GM23248 (cell line): ENCODE data around the gene ZNF813. TPM values are rescaled to one million over a fixed set of nuclear protein-coding genes. Genes with fewer than 3 reads are reported as not detected.
A peak's percentile ranks its signal among the peaks of the same experiment; 100 is the strongest.

Experiments
- DNase-seq: peaks from one replicate; pipeline ENCODE4 v3.0.0-alpha.2; 2015
- H2AFZ ChIP-seq: fragments of 200-600 bp; sonication (generic); 2 replicates; pipeline ENCODE4 v1.6.1; 2016; ENCODE audit warnings: antibody characterized with exemption
- H3F3A ChIP-seq: fragments of 200-600 bp; sonication (generic); 2 replicates; pipeline ENCODE4 v1.6.1; 2016; ENCODE audit warnings: mild to moderate bottlenecking, antibody characterized with exemption, mixed run types; ENCODE audit not compliant: insufficient read depth
- H3K27ac ChIP-seq: fragments of 200-600 bp; sonication (generic); 2 replicates; pipeline ENCODE4 v1.5.1; 2016; ENCODE audit warnings: mild to moderate bottlenecking
- H3K27me3 ChIP-seq: fragments of 200-600 bp; sonication (generic); replicated peaks from 2 replicates; pipeline ENCODE4 v1.6.1; 2016; ENCODE audit warnings: mild to moderate bottlenecking; ENCODE audit not compliant: insufficient read depth
- H3K36me3 ChIP-seq: fragments of 200-600 bp; sonication (generic); 2 replicates; pipeline ENCODE4 v1.6.1; 2016; ENCODE audit warnings: low read depth, mild to moderate bottlenecking
- H3K4me1 ChIP-seq: fragments of 200-600 bp; sonication (generic); 2 replicates; pipeline ENCODE4 v1.6.1; 2016; ENCODE audit warnings: mild to moderate bottlenecking; ENCODE audit not compliant: insufficient read depth
- H3K4me2 ChIP-seq: fragments of 200-600 bp; sonication (generic); one replicate; pipeline ENCODE4 v1.6.1; 2016; ENCODE audit warnings: mild to moderate bottlenecking; ENCODE audit not compliant: unreplicated experiment
- H3K4me3 ChIP-seq: fragments of 200-600 bp; sonication (generic); 2 replicates; pipeline ENCODE4 v1.5.1; 2016; ENCODE audit warnings: mild to moderate bottlenecking
- H3K79me2 ChIP-seq: fragments of 200-600 bp; sonication (generic); 2 replicates; pipeline ENCODE4 v1.6.1; 2016; ENCODE audit warnings: mild to moderate bottlenecking; ENCODE audit not compliant: insufficient read depth
- H3K9ac ChIP-seq: fragments of 200-600 bp; sonication (generic); 2 replicates; pipeline ENCODE4 v1.6.1; 2016; ENCODE audit warnings: mild to moderate bottlenecking
- H3K9me2 ChIP-seq: fragments of 200-600 bp; sonication (generic); 2 replicates; pipeline ENCODE4 v1.6.1; 2016; ENCODE audit warnings: mixed run types, mild to moderate bottlenecking, moderate library complexity; ENCODE audit not compliant: insufficient read depth
- H3K9me3 ChIP-seq: fragments of 200-600 bp; sonication (generic); one replicate; pipeline ENCODE4 v1.6.1; 2017; ENCODE audit warnings: low read depth
- H4K20me1 ChIP-seq: fragments of 200-600 bp; sonication (generic); 2 replicates; pipeline ENCODE4 v1.6.0; 2016; ENCODE audit not compliant: insufficient read depth
- EZH2 ChIP-seq: fragments of 200-600 bp; sonication (generic); IDR thresholded peaks from 2 replicates; pipeline ENCODE4 v1.6.1; 2018; ENCODE audit warnings: antibody characterized with exemption, mild to moderate bottlenecking; ENCODE audit not compliant: insufficient read depth, poor library complexity, severe bottlenecking
- EZH2phosphoT487 ChIP-seq: fragments of 200-600 bp; sonication (generic); IDR thresholded peaks from 2 replicates; pipeline ENCODE4 v1.6.1; 2018; ENCODE audit warnings: antibody characterized with exemption, moderate library complexity, mild to moderate bottlenecking, low read depth; ENCODE audit not compliant: insufficient read depth
- WGBS, 2 experiments: methylation state at CpG; one replicate each; pipeline ENCODE4 v1.1.6; 2015 to 2017; ENCODE audit warnings: low lambda C conversion rate in 2 of 2, low coverage in 1 of 2; ENCODE audit errors: missing lambda C conversion rate in 2 of 2; 5-methylcytosine and 5-hydroxymethylcytosine counted together
- in situ Hi-C: fragments of 300-500 bp; cut with MboI; formaldehyde crosslinking; loops from 2 replicates; pipeline ENCODE4 v1.15.0; 2020
- polyA plus RNA-seq: library from polyadenylated mRNA; unstranded; fragments of >200 nt; fragmentation: Nextera tagmentation; extraction: Ambion mirVana; gene quantifications from 2 replicates; pipeline ENCODE4 v1.2.1, GENCODE V29; 2016
- total RNA-seq: library from RNA; depleted of rRNA; stranded (reverse); fragments of >200 nt; shearing (Covaris generic); gene quantifications from 2 replicates; pipeline ENCODE4 v1.2.3, GENCODE V29; 2014

ZNF813 gene
- total and polyA plus RNA-seq, 2 experiments from 2014 or later = 1.0 to 2.7 TPM

GRCh38 chr19:53504885-53505284 is 37.4 kb downstream of the ZNF813 start:
- Histone ChIP-seq H3K36me3 (no peaks in the 10 kb centered on the region), H4K20me1 (no peaks in the 10 kb centered on the region), H3K9ac (no peak overlapping the region), H3K9me2 (no peaks in the 10 kb centered on the region), H3F3A (no peaks in the 10 kb centered on the region), H2AFZ (peak overlapping the region; percentile 48), H3K27ac (no peak overlapping the region), H3K4me1 (no peaks in the 10 kb centered on the region), H3K4me2 (peak overlapping the region; percentile 18), H3K4me3 (peak overlapping the region; percentile 29), H3K79me2 (no peaks in the 10 kb centered on the region), H3K27me3 (no peaks in the 10 kb centered on the region; the same call in 1 of the 2 replicates), H3K9me3 (no peaks in the 10 kb centered on the region)
- WGBS, 2 experiments = 24 to 33% methylated on average over 7 of the region's 7 CpGs
- in situ Hi-C loops = no loop called here
- no peak for TF ChIP-seq EZH2
- no peak for TF ChIP-seq EZH2phosphoT487
- no peak for DNase-seq

GRCh38 chr19:53506728-53507127 is 39.2 kb downstream of the ZNF813 start:
- Histone ChIP-seq H3F3A (no peaks in the 10 kb centered on the region), H3K9me3 (no peaks in the 10 kb centered on the region), H3K9ac (no peak overlapping the region), H3K4me1 (no peaks in the 10 kb centered on the region), H4K20me1 (no peaks in the 10 kb centered on the region), H3K27ac (no peak overlapping the region), H2AFZ (no peak overlapping the region), H3K27me3 (no peaks in the 10 kb centered on the region; the same call in 1 of the 2 replicates), H3K79me2 (no peaks in the 10 kb centered on the region), H3K4me2 (no peak overlapping the region), H3K4me3 (no peak overlapping the region), H3K36me3 (no peaks in the 10 kb centered on the region), H3K9me2 (no peaks in the 10 kb centered on the region)
- DNase-seq = no peak
- in situ Hi-C loops = no loop called here
- WGBS, 2 experiments = 30% methylated on average over 8 of the region's 8 CpGs
- no peak for TF ChIP-seq EZH2
- no peak for TF ChIP-seq EZH2phosphoT487

GRCh38 chr19:53507523-53508442 is 40.2 kb downstream of the ZNF813 start:
- no peaks in the 10 kb centered on the region; the same call in 1 of the 2 replicates for H3K27me3 ChIP-seq
- H3F3A ChIP-seq = no peaks in the 10 kb centered on the region
- no peak for DNase-seq
- H3K4me2 ChIP-seq = no peak overlapping the region
- WGBS, 2 experiments = 33 to 44% methylated on average over 17 of the region's 17 CpGs
- H3K27ac ChIP-seq = no peak overlapping the region
- H4K20me1 ChIP-seq = no peaks in the 10 kb centered on the region
- H3K36me3 ChIP-seq = no peaks in the 10 kb centered on the region
- TF ChIP-seq EZH2phosphoT487 (no peak), EZH2 (no peak)
- H2AFZ ChIP-seq = no peak overlapping the region
- no peaks in the 10 kb centered on the region for H3K9me3 ChIP-seq
- H3K9me2 ChIP-seq = no peaks in the 10 kb centered on the region
- no peak overlapping the region for H3K9ac ChIP-seq
- in situ Hi-C loops = no loop called here
- no peak overlapping the region for H3K4me3 ChIP-seq
- H3K4me1 ChIP-seq = no peaks in the 10 kb centered on the region
- H3K79me2 ChIP-seq = no peaks in the 10 kb centered on the region

- H3K4me2 ChIP-seq = no peak overlapping the region
- no peaks in the 10 kb centered on the region for H3K79me2 ChIP-seq
- no peak overlapping the region for H3K27ac ChIP-seq
- no peaks in the 10 kb centered on the region for H4K20me1 ChIP-seq
- H3K27me3 ChIP-seq = no peaks in the 10 kb centered on the region; the same call in 1 of the 2 replicates
- in situ Hi-C loops = no loop called here
- H3K9me2 ChIP-seq = no peaks in the 10 kb centered on the region
- H3K4me3 ChIP-seq = no peak overlapping the region
- TF ChIP-seq EZH2 = no peak
- TF ChIP-seq EZH2phosphoT487 = no peak
- DNase-seq = no peak
- H3K4me1 ChIP-seq = no peaks in the 10 kb centered on the region
- WGBS, 2 experiments = 27 to 31% methylated on average over 3 of the region's 3 CpGs
- H3F3A ChIP-seq = no peaks in the 10 kb centered on the region
- no peak overlapping the region for H3K9ac ChIP-seq
- no peaks in the 10 kb centered on the region for H3K9me3 ChIP-seq
- H3K36me3 ChIP-seq = no peaks in the 10 kb centered on the region
- H2AFZ ChIP-seq = no peak overlapping the region
These were observed 41.9 kb downstream of the ZNF813 start for GRCh38 chr19:53509443-53509842.
